Measurements from ENCODE around the gene TMSB4X.

The TMSB4X gene

GRCh38 chrX:12994321-12994720 is 19.4 kb downstream of the TMSB4X start:
- Histone ChIP-seq H3K27me3 (ENCODE audit: low read depth, low read length) (no peaks in the 10 kb centered on the region), H3K9ac (ENCODE audit: low read length) (no peak overlapping the region), H3K27ac (ENCODE audit: low read length) (no peak overlapping the region), H3K4me3 (ENCODE audit: low read length) (no peak overlapping the region), H4K20me1 (ENCODE audit: insufficient read depth, low read length) (no peaks in the 10 kb centered on the region), H3K4me2 (ENCODE audit: low read length) (no peak overlapping the region), H2AFZ (ENCODE audit: low read depth, low read length) (no peak overlapping the region), H3K79me2 (ENCODE audit: low read length) (peaks cover 5% of the 10 kb centered on the region; the same call in 1 of the 2 replicates), H3K36me3 (replicated peaks; ENCODE audit: low read depth, low read length) (no peaks in the 10 kb centered on the region), H3K4me1 (ENCODE audit: low read length) (peaks cover 30% of the 10 kb centered on the region), H3K9me3 (ENCODE audit: insufficient read depth, low read length) (no peaks in the 10 kb centered on the region)
- no peak for TF ChIP-seq EZH2phosphoT487 (IDR thresholded peaks at IDR 0.05; ENCODE audit: low read depth)
- no peak for TF ChIP-seq CTCF (IDR thresholded peaks at IDR 0.05; ENCODE audit: low read depth, low read length)

DNA sequence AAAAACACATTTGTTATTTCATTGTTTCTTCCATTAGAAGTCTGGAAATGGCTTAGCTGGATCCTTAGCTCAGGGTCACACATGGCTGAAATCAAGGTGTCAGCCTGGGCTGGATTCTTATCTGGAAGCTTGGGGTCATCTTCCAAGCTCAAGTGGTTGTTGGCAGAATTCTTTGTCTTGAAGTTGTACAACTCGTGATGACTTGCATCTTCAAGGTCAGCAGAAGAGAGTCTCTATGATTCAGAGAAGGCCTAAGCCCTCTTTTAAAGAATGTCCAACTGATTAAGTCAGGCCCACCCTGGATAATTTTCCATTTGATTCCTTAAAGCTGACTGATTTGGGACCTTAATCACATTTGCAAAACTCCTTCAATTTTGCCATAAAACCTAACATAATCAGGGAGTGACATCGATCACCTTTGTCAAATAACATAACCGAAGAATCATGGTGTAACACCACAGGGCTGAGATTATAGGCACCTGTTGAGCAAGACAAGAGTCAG is 22.1 kb downstream of the TMSB4X start:
- H3K9ac ChIP-seq (ENCODE audit: low read length), result peak overlapping the region; percentile 90; the same call in 1 of the 2 replicates
- no peaks in the 10 kb centered on the region for H3K36me3 ChIP-seq (replicated peaks; ENCODE audit: low read depth, low read length)
- peak overlapping the region; percentile 99 for H3K27ac ChIP-seq (ENCODE audit: low read length)
- H3K4me1 ChIP-seq (ENCODE audit: low read length), result peaks cover 51% of the 10 kb centered on the region
- H4K20me1 ChIP-seq (ENCODE audit: insufficient read depth, low read length), result no peaks in the 10 kb centered on the region
- H3K79me2 ChIP-seq (ENCODE audit: low read length), result peaks cover 5% of the 10 kb centered on the region; the same call in 1 of the 2 replicates
- H3K27me3 ChIP-seq (ENCODE audit: low read depth, low read length), result no peaks in the 10 kb centered on the region
- H3K4me2 ChIP-seq (ENCODE audit: low read length), result peak overlapping the region; percentile 80
- no peak overlapping the region for H2AFZ ChIP-seq (ENCODE audit: low read depth, low read length)
- no peaks in the 10 kb centered on the region for H3K9me3 ChIP-seq (ENCODE audit: insufficient read depth, low read length)
- no peak for TF ChIP-seq EZH2phosphoT487 (IDR thresholded peaks at IDR 0.05; ENCODE audit: low read depth)
- TF ChIP-seq CTCF (IDR thresholded peaks at IDR 0.05; ENCODE audit: low read depth, low read length), result no peak
- no peak overlapping the region for H3K4me3 ChIP-seq (ENCODE audit: low read length)

GRCh38 chrX:12997906-12998687 is 23.2 kb downstream of the TMSB4X start:
- Histone ChIP-seq H3K27me3 (ENCODE audit: low read depth, low read length) (no peaks in the 10 kb centered on the region), H2AFZ (ENCODE audit: low read depth, low read length) (peak overlapping the region; percentile 61), H3K4me1 (ENCODE audit: low read length) (peaks cover 62% of the 10 kb centered on the region), H3K79me2 (ENCODE audit: low read length) (peaks cover 5% of the 10 kb centered on the region; the same call in 1 of the 2 replicates), H3K4me3 (ENCODE audit: low read length) (peak overlapping the region; percentile 15; the same call in 1 of the 2 replicates), H3K9ac (ENCODE audit: low read length) (peak overlapping the region; percentile 90), H3K36me3 (replicated peaks; ENCODE audit: low read depth, low read length) (no peaks in the 10 kb centered on the region), H3K4me2 (ENCODE audit: low read length) (peak overlapping the region; percentile 80), H4K20me1 (ENCODE audit: insufficient read depth, low read length) (no peaks in the 10 kb centered on the region), H3K27ac (ENCODE audit: low read length) (peak overlapping the region; percentile 99), H3K9me3 (ENCODE audit: insufficient read depth, low read length) (no peaks in the 10 kb centered on the region)
- TF ChIP-seq EZH2phosphoT487 (IDR thresholded peaks at IDR 0.05; ENCODE audit: low read depth) (no peak), CTCF (IDR thresholded peaks at IDR 0.05; ENCODE audit: low read depth, low read length) (no peak)

DNA sequence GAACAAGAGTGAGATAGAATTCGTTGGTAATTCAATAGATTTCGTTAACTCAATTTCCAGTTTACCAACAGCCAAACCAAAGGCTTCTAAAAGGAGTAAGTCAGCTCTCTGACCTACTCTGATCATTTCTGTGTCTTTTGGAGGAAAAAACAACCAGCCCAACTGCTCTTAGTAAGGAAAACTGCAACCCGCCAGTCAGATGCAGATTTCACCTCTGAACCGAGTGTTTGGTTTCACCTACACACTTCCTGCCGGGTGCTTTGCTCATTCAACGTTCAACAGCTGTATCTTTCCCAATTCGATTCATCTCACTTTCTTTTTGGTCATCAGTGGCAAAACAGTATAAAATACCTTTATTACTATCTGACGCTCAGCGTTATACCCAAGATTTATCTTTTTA is 24.5 kb downstream of the TMSB4X start:
- peak overlapping the region; percentile 80 for H3K4me2 ChIP-seq (ENCODE audit: low read length)
- H3K4me3 ChIP-seq (ENCODE audit: low read length), result peak overlapping the region; percentile 63
- no peaks in the 10 kb centered on the region for H3K9me3 ChIP-seq (ENCODE audit: insufficient read depth, low read length)
- no peak overlapping the region for H2AFZ ChIP-seq (ENCODE audit: low read depth, low read length)
- H4K20me1 ChIP-seq (ENCODE audit: insufficient read depth, low read length), result no peaks in the 10 kb centered on the region
- H3K27ac ChIP-seq (ENCODE audit: low read length), result peak overlapping the region; percentile 99
- no peaks in the 10 kb centered on the region for H3K36me3 ChIP-seq (replicated peaks; ENCODE audit: low read depth, low read length)
- H3K27me3 ChIP-seq (ENCODE audit: low read depth, low read length), result no peaks in the 10 kb centered on the region
- H3K79me2 ChIP-seq (ENCODE audit: low read length), result peaks cover 5% of the 10 kb centered on the region; the same call in 1 of the 2 replicates
- H3K9ac ChIP-seq (ENCODE audit: low read length), result peak overlapping the region; percentile 90
- no peak for TF ChIP-seq EZH2phosphoT487 (IDR thresholded peaks at IDR 0.05; ENCODE audit: low read depth)
- no peak for TF ChIP-seq CTCF (IDR thresholded peaks at IDR 0.05; ENCODE audit: low read depth, low read length)
- peaks cover 72% of the 10 kb centered on the region for H3K4me1 ChIP-seq (ENCODE audit: low read length)
